Measurements from ENCODE around the gene KCTD16.

Gene KCTD16

DNA sequence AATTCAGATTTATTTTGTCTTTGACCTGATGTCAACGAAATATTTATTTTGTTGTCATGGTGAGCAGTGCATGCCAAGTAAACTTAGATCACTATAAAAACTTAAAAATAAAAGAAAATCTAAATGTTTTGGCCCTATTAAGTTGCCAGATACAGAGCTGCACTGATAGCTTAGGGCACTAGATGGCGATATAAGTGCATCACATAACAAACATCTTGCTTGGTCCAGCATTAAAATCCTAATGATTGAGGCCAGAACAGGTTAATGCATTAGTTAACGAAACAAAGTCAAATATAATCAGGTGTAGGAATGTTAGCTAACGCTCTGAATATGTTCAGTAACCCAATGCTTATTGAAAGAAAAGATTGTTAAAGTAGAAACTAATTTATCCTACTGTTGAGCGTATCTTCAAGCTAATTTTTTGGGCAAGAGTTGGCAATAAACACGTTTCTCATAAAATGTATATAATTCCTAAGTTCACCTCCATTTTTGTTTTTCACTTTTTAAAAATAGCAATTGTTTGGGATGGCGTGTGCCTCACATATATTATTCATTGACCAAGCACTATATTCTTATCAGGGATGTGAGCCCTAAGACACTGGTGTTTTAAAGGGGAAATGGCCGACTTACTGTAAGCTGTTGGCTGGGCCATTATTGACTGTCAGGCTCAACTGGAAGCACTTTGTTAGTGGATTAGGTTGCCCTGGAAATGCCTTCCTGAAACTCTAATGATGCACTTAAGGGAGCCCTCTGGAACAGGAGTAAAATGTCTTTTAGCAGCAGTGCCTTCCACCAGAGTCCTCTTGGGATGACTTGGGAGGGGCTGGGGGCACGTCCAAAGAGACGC, 33.3 kb downstream of the KCTD16 start:
- Histone ChIP-seq H3K9me3 (ENCODE audit: control insufficient read depth, low read length) (no peaks in the 10 kb centered on the region), H3K27ac (ENCODE audit: insufficient read depth, low read length, poor library complexity, severe bottlenecking) (no peak overlapping the region), H3K4me1 (ENCODE audit: control insufficient read depth, insufficient read depth, low read length, poor library complexity, severe bottlenecking) (no peaks in the 10 kb centered on the region), H3K36me3 (ENCODE audit: control insufficient read depth, insufficient read depth, low read length) (no peaks in the 10 kb centered on the region), H3K4me3 (ENCODE audit: insufficient read depth, low read depth, low read length, poor library complexity, severe bottlenecking) (no peak overlapping the region), H3K27me3 (replicated peaks; ENCODE audit: control insufficient read depth, insufficient read depth, low read length, poor library complexity, severe bottlenecking) (peaks cover 11% of the 10 kb centered on the region)
- no peak for DNase-seq

DNA sequence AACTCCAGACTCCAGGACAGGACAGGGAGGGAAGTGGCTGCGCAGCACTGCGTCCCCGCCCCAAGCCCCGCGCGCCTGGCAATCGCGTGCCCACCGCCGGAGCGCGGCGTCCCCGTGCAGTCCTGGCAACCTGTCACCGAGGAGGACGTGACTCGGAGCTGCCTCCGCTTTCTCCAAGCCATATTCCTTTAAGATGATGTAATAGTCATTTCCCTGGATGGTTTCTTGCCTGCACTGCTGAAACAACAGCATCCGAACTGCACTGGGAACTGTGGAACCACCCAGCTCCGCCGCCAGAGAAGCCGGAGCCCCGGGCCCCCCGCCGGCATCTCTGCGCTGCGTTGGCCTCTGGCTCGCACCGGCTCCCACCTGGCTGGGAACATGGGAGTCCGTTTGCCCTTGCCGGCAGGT, 34.5 kb downstream of the KCTD16 start:
- H3K4me1 ChIP-seq (ENCODE audit: control insufficient read depth, insufficient read depth, low read length, poor library complexity, severe bottlenecking) = no peaks in the 10 kb centered on the region
- no peak overlapping the region for H3K4me3 ChIP-seq (ENCODE audit: insufficient read depth, low read depth, low read length, poor library complexity, severe bottlenecking)
- DNase-seq = no peak
- no peaks in the 10 kb centered on the region for H3K9me3 ChIP-seq (ENCODE audit: control insufficient read depth, low read length)
- H3K27me3 ChIP-seq (replicated peaks; ENCODE audit: control insufficient read depth, insufficient read depth, low read length, poor library complexity, severe bottlenecking) = peaks cover 16% of the 10 kb centered on the region
- no peaks in the 10 kb centered on the region for H3K36me3 ChIP-seq (ENCODE audit: control insufficient read depth, insufficient read depth, low read length)
- no peak overlapping the region for H3K27ac ChIP-seq (ENCODE audit: insufficient read depth, low read length, poor library complexity, severe bottlenecking)

DNA sequence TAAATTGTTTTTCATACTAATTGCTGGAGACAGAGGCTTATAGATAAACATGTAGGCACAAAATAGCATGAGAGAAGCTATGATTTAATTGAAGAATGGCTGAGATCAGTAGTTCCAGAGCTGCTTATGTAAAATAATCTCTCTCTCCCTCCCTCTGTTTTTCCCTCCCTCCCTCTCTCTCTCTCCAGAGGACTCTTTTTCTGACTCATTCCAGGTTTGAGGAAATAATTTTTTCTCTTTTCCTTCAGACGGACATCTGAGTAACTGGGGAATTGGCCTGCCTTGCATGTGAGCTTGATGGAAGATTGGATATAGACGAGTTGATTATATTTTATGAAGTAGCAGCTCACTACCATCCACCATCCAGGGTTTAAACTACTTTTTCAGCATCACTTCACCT, 35.5 kb downstream of the KCTD16 start:
- no peak for DNase-seq
- H3K27ac ChIP-seq (ENCODE audit: insufficient read depth, low read length, poor library complexity, severe bottlenecking) = no peak overlapping the region
- no peak overlapping the region for H3K4me3 ChIP-seq (ENCODE audit: insufficient read depth, low read depth, low read length, poor library complexity, severe bottlenecking)
- H3K27me3 ChIP-seq (replicated peaks; ENCODE audit: control insufficient read depth, insufficient read depth, low read length, poor library complexity, severe bottlenecking) = peaks cover 16% of the 10 kb centered on the region
- no peaks in the 10 kb centered on the region for H3K4me1 ChIP-seq (ENCODE audit: control insufficient read depth, insufficient read depth, low read length, poor library complexity, severe bottlenecking)
- no peaks in the 10 kb centered on the region for H3K36me3 ChIP-seq (ENCODE audit: control insufficient read depth, insufficient read depth, low read length)
- no peaks in the 10 kb centered on the region for H3K9me3 ChIP-seq (ENCODE audit: control insufficient read depth, low read length)

DNA sequence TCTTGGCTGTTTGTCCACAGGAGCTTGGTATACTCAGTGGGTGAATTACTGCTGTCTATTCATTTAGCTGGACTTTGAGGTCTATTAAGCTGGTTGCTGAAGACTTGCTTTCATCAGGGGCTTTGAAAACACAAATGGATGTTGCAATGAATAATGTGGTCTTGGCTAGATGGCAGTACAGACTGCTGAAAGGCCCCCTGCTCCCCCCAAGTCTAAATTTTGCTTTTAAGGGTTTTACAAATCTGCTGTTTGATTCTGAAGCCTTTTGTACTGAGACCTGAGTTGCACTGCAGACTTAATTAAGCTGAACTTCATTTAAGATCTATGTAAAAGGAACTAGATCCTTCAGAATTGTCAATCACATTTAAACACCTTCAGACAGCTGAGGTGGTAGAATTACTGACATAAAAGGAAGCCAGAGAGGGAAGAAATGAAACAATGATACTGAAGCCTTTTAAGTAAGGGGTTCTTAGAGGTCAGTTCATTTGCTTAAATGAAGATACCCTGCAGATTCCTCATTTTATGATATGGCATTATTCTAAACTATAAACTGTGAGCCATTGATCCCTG, 37.3 kb downstream of the KCTD16 start:
- peaks cover 16% of the 10 kb centered on the region for H3K27me3 ChIP-seq (replicated peaks; ENCODE audit: control insufficient read depth, insufficient read depth, low read length, poor library complexity, severe bottlenecking)
- no peak overlapping the region for H3K4me3 ChIP-seq (ENCODE audit: insufficient read depth, low read depth, low read length, poor library complexity, severe bottlenecking)
- H3K27ac ChIP-seq (ENCODE audit: insufficient read depth, low read length, poor library complexity, severe bottlenecking) = no peak overlapping the region
- H3K36me3 ChIP-seq (ENCODE audit: control insufficient read depth, insufficient read depth, low read length) = no peaks in the 10 kb centered on the region
- no peaks in the 10 kb centered on the region for H3K4me1 ChIP-seq (ENCODE audit: control insufficient read depth, insufficient read depth, low read length, poor library complexity, severe bottlenecking)
- no peak for DNase-seq
- no peaks in the 10 kb centered on the region for H3K9me3 ChIP-seq (ENCODE audit: control insufficient read depth, low read length)

DNA sequence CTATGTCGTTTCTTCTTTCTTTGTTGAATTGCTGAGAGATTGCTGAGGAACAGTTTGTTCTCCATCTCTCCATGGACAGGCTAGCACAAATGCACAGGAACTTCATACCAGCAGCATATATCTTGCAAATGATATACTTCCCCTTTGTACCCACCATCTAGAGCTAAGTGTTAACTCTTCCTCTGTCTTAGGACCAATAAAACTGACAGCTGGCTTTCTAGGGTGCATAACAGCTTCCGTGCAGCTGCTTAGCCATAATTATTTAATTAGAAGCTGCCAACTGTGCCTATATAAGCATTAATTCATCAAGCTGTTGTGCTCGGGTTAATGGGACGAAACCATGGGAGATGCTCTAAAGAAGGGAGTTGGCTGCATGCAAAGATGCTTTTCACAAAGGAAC, 38.7 kb downstream of the KCTD16 start:
- no peak for DNase-seq
- H3K4me1 ChIP-seq (ENCODE audit: control insufficient read depth, insufficient read depth, low read length, poor library complexity, severe bottlenecking) = no peaks in the 10 kb centered on the region
- H3K27ac ChIP-seq (ENCODE audit: insufficient read depth, low read length, poor library complexity, severe bottlenecking) = no peak overlapping the region
- no peaks in the 10 kb centered on the region for H3K36me3 ChIP-seq (ENCODE audit: control insufficient read depth, insufficient read depth, low read length)
- H3K4me3 ChIP-seq (ENCODE audit: insufficient read depth, low read depth, low read length, poor library complexity, severe bottlenecking) = no peak overlapping the region
- peaks cover 16% of the 10 kb centered on the region for H3K27me3 ChIP-seq (replicated peaks; ENCODE audit: control insufficient read depth, insufficient read depth, low read length, poor library complexity, severe bottlenecking)
- no peaks in the 10 kb centered on the region for H3K9me3 ChIP-seq (ENCODE audit: control insufficient read depth, low read length)

DNA sequence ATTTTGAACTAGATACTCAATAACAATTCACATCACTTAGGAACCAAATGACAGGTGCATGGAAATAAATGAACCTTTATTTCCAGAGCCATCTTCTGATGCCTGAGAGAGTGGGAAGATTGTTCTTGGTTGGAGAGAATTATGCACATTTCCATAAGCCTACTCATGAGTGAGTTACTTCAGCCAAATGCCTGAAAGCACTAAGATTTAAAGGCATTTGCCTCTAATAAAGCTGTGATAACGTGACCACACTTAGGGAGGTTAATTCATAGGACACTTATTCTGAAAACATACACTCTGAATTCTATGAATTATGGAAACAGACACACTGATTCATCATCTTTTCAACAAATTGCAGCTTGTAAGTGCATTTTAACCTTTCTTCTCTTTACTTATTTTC, 40.0 kb downstream of the KCTD16 start:
- Histone ChIP-seq H3K4me1 (ENCODE audit: control insufficient read depth, insufficient read depth, low read length, poor library complexity, severe bottlenecking) (no peaks in the 10 kb centered on the region), H3K27ac (ENCODE audit: insufficient read depth, low read length, poor library complexity, severe bottlenecking) (no peak overlapping the region), H3K36me3 (ENCODE audit: control insufficient read depth, insufficient read depth, low read length) (no peaks in the 10 kb centered on the region), H3K4me3 (ENCODE audit: insufficient read depth, low read depth, low read length, poor library complexity, severe bottlenecking) (no peak overlapping the region), H3K9me3 (ENCODE audit: control insufficient read depth, low read length) (no peaks in the 10 kb centered on the region), H3K27me3 (replicated peaks; ENCODE audit: control insufficient read depth, insufficient read depth, low read length, poor library complexity, severe bottlenecking) (peaks cover 9% of the 10 kb centered on the region)
- no peak for DNase-seq

DNA sequence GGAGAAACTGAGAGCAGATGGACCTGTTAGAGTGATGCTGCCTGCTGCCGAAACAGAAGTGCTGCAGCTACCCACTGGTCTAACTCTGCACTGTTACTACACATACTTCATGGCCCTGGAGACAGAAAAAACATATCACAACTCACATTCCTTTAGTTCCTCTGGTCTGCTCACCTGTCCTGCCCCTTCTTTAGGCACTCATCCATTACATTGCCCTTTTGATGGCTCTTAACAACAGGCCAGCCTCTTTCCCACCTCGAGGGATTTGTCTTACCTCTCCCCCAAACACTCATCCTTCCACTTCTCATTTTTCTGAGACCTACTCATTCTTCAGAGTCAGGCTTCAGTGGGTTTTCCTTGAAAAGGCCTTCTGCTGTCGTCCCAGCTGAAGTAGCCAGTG, 49.2 kb downstream of the KCTD16 start:
- no peak overlapping the region for H3K4me3 ChIP-seq (ENCODE audit: insufficient read depth, low read depth, low read length, poor library complexity, severe bottlenecking)
- H3K9me3 ChIP-seq (ENCODE audit: control insufficient read depth, low read length) = no peaks in the 10 kb centered on the region
- H3K27ac ChIP-seq (ENCODE audit: insufficient read depth, low read length, poor library complexity, severe bottlenecking) = no peak overlapping the region
- H3K4me1 ChIP-seq (ENCODE audit: control insufficient read depth, insufficient read depth, low read length, poor library complexity, severe bottlenecking) = no peaks in the 10 kb centered on the region
- H3K27me3 ChIP-seq (replicated peaks; ENCODE audit: control insufficient read depth, insufficient read depth, low read length, poor library complexity, severe bottlenecking) = peaks cover 4% of the 10 kb centered on the region
- H3K36me3 ChIP-seq (ENCODE audit: control insufficient read depth, insufficient read depth, low read length) = no peaks in the 10 kb centered on the region
- DNase-seq = no peak

DNA sequence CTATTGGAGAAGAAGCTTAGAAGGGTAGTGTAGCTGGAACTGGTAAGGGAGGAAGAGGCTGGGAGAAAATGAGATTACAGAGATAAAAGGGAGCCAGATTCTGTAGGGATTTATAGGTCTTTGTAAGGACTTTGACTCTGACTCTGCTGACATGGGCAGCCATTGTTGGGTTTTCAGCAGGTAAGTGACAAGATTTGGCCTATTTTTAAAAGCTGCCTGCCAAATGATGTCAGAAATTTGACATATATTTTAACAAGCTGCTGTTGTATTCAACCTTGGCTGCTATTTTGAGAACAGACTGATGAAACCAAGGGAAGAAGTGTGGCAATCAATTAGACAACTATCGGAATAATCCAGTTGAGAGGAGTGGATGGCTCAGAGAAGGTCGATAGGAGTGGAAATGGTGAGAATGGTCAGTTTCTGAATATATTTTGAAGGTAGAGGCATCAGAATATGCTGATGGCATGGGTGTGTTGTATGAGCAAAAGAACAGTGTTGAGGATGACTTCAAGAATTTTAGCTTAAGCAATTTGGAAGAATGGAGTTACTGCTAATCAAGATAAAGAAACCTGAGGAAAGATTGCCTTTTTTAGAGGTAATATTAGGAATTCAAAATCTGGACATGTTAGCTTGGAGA, 56.8 kb downstream of the KCTD16 start:
- no peaks in the 10 kb centered on the region for H3K27me3 ChIP-seq (replicated peaks; ENCODE audit: control insufficient read depth, insufficient read depth, low read length, poor library complexity, severe bottlenecking)
- no peaks in the 10 kb centered on the region for H3K36me3 ChIP-seq (ENCODE audit: control insufficient read depth, insufficient read depth, low read length)
- no peaks in the 10 kb centered on the region for H3K4me1 ChIP-seq (ENCODE audit: control insufficient read depth, insufficient read depth, low read length, poor library complexity, severe bottlenecking)
- H3K4me3 ChIP-seq (ENCODE audit: insufficient read depth, low read depth, low read length, poor library complexity, severe bottlenecking) = no peak overlapping the region
- no peak overlapping the region for H3K27ac ChIP-seq (ENCODE audit: insufficient read depth, low read length, poor library complexity, severe bottlenecking)
- no peak for DNase-seq
- no peaks in the 10 kb centered on the region for H3K9me3 ChIP-seq (ENCODE audit: control insufficient read depth, low read length)

DNA sequence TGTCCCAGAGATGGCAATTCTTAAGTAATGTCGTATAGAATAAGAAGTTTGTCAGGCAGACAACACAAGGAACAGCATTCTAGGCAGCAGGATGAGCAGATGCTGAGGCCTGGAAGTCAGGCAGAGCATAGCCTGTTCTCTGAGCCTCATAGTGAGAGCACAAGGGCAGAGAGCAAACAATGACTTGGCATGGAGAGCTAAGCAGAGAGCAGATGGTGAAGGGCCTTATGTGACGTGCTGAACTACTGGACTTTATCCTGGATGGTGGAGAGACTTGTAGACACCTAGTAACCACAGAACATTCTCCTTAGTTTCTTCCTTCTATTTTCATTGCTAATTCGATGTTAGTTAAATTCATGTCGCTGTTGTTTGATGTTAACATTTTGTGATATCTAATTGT, 60.1 kb downstream of the KCTD16 start:
- H3K36me3 ChIP-seq (ENCODE audit: control insufficient read depth, insufficient read depth, low read length) = no peaks in the 10 kb centered on the region
- H3K4me3 ChIP-seq (ENCODE audit: insufficient read depth, low read depth, low read length, poor library complexity, severe bottlenecking) = no peak overlapping the region
- no peaks in the 10 kb centered on the region for H3K4me1 ChIP-seq (ENCODE audit: control insufficient read depth, insufficient read depth, low read length, poor library complexity, severe bottlenecking)

DNA sequence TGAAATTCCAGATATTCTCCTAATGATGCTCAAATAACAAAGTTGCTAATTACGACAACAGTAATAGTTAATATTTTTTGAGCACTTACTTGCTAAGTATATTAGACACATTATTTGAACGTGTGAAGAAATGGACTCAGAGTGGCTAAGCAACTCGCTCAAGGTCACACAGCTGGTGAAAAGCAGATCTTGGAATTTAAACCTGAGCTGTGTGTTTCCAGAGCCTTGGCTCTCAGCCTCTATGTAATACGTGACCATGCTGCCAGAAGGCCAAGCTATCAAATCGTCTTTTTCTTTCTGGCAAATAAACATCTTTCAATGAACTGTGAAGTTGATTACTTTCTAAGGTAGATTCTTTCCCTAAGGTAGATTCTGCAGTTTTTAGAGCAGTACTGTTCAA, 61.6 kb downstream of the KCTD16 start:
- Histone ChIP-seq H3K4me1 (ENCODE audit: control insufficient read depth, insufficient read depth, low read length, poor library complexity, severe bottlenecking) (no peaks in the 10 kb centered on the region), H3K36me3 (ENCODE audit: control insufficient read depth, insufficient read depth, low read length) (no peaks in the 10 kb centered on the region), H3K27ac (ENCODE audit: insufficient read depth, low read length, poor library complexity, severe bottlenecking) (no peak overlapping the region), H3K4me3 (ENCODE audit: insufficient read depth, low read depth, low read length, poor library complexity, severe bottlenecking) (no peak overlapping the region), H3K27me3 (replicated peaks; ENCODE audit: control insufficient read depth, insufficient read depth, low read length, poor library complexity, severe bottlenecking) (no peaks in the 10 kb centered on the region), H3K9me3 (ENCODE audit: control insufficient read depth, low read length) (no peaks in the 10 kb centered on the region)
- no peak for DNase-seq

More for the DNA sequence above, 60.1 kb downstream of the KCTD16 start:
- no peak for DNase-seq
- H3K9me3 ChIP-seq (ENCODE audit: control insufficient read depth, low read length) = no peaks in the 10 kb centered on the region
- H3K27ac ChIP-seq (ENCODE audit: insufficient read depth, low read length, poor library complexity, severe bottlenecking) = no peak overlapping the region
- H3K27me3 ChIP-seq (replicated peaks; ENCODE audit: control insufficient read depth, insufficient read depth, low read length, poor library complexity, severe bottlenecking) = no peaks in the 10 kb centered on the region
